K562 (cell line): ENCODE results near the gene SEZ6L. TPM values are rescaled to one million over a fixed set of nuclear protein-coding genes. Genes with fewer than 3 reads are reported as not detected.

Experiments used
- ATAC-seq: fragments of 200-7000 bp; cut with Tn5 transposase; 3 replicates; pipeline ENCODE4 v1.9.1; 2020; ENCODE audit warnings: moderate library complexity
- BruUV-seq: library from RNA; stranded (reverse); fragments of 400-500 nt; replicated peaks from 2 replicates; lab custom pipeline; 2021; lab: Mats Ljungman, UMichigan
- CTCF ChIA-PET: fragments of 300-600 bp; formaldehyde crosslinking; extraction: SDS; loops from one replicate; lab custom pipeline; 2021; ENCODE audit warnings: low intra/inter-chr PET ratio; lab: Yijun Ruan, JAX
- POLR2A ChIA-PET: fragments of 300-600, 350-650 bp; sonication (Branson Sonifier 250); formaldehyde crosslinking; extraction: SDS; loops from one replicate; lab custom pipeline; 2021; ENCODE audit warnings: antibody characterized with exemption, inconsistent platforms; lab: Yijun Ruan, JAX
- DNase-seq, 4 experiments: peaks; one replicate each; pipeline versions ENCODE4 v3.0.0 to v3.0.0-alpha.2; 2011 to 2018; ENCODE audit warnings: low spot score in 3 of 4, mixed read lengths in 3 of 4; ENCODE audit errors: extremely low read depth in 1 of 4
- FAIRE-seq: peaks from 2 replicates; lab custom pipeline; 2011; peaks lifted over from hg19 to GRCh38; lab: Jason Lieb, UNC
- H2AFZ ChIP-seq: 2 replicates; pipeline ENCODE4 v1.6.0; 2011; ENCODE audit warnings: low read depth, low read length, control low read depth, inconsistent platforms
- H3K27ac ChIP-seq: fragments of 200-600 bp; 3 replicates; pipeline ENCODE4 v1.8.0; 2011; ENCODE audit warnings: low read depth, mild to moderate bottlenecking, control low read depth, inconsistent platforms, low read length, moderate library complexity, mixed read lengths; ENCODE audit errors: extremely low read depth
- H3K27me3 ChIP-seq, 2 experiments: fragments of 300-600 bp in 1 of 2; 2 replicates in 1 of 2; 3 replicates in 1 of 2; pipeline versions ENCODE4 v1.6.0 to v1.8.0; 2011; ENCODE audit warnings: inconsistent platforms in 2 of 2, low read length in 2 of 2, mild to moderate bottlenecking in 1 of 2, mixed read lengths in 1 of 2, moderate library complexity in 1 of 2; ENCODE audit not compliant: control insufficient read depth in 2 of 2, insufficient read depth in 2 of 2
- H3K36me3 ChIP-seq: fragments of 300-600 bp; 3 replicates; pipeline ENCODE4 v1.8.0; 2011; ENCODE audit warnings: mild to moderate bottlenecking, low read length, inconsistent platforms; ENCODE audit not compliant: control insufficient read depth, insufficient read depth
- H3K4me1 ChIP-seq, 2 experiments: fragments of 200-600 bp in 1 of 2; replicated peaks in 1 of 2; 2 replicates in 1 of 2; 3 replicates in 1 of 2; pipeline versions ENCODE4 v1.5.1 to v1.8.0; 2011; ENCODE audit warnings: inconsistent platforms in 2 of 2, low read length in 2 of 2, mild to moderate bottlenecking in 1 of 2, mixed read lengths in 1 of 2, moderate library complexity in 1 of 2; ENCODE audit not compliant: control insufficient read depth in 2 of 2, insufficient read depth in 2 of 2
- H3K4me2 ChIP-seq: 2 replicates; pipeline ENCODE4 v1.6.1; 2011; ENCODE audit warnings: low read length, control low read depth, inconsistent platforms, mixed read lengths; ENCODE audit not compliant: insufficient read depth
- H3K4me3 ChIP-seq: fragments of 200-600 bp; sonication (generic), shearing (Covaris generic); 2 replicates; pipeline ENCODE4 v1.5.1; 2016; ENCODE audit warnings: control low read depth, inconsistent platforms
- H3K79me2 ChIP-seq: fragments of 200-600 bp; 3 replicates; pipeline ENCODE4 v1.8.0; 2011; ENCODE audit warnings: low read length, inconsistent platforms; ENCODE audit not compliant: control insufficient read depth, insufficient read depth
- H3K9ac ChIP-seq, 2 experiments: 2 replicates each; pipeline versions ENCODE4 v1.6.0 to v1.6.1; 2011; ENCODE audit warnings: low read depth in 2 of 2, low read length in 2 of 2, control low read depth in 1 of 2, inconsistent platforms in 1 of 2, mild to moderate bottlenecking in 1 of 2, mixed read lengths in 1 of 2; ENCODE audit not compliant: insufficient read depth in 1 of 2
- H3K9me1 ChIP-seq: one replicate; pipeline ENCODE4 v1.6.0; 2011; ENCODE audit warnings: inconsistent platforms, mild to moderate bottlenecking, low read length, moderate library complexity; ENCODE audit not compliant: control insufficient read depth, insufficient read depth
- H3K9me3 ChIP-seq: replicated peaks from 2 replicates; pipeline ENCODE4 v1.5.1; 2011; ENCODE audit warnings: low read depth, low read length, inconsistent platforms; ENCODE audit not compliant: control insufficient read depth, insufficient read depth
- H4K20me1 ChIP-seq: replicated peaks from 2 replicates; pipeline ENCODE4 v1.6.1; 2011; ENCODE audit warnings: low read length, inconsistent platforms, mixed read lengths; ENCODE audit not compliant: control insufficient read depth, insufficient read depth
- ELF4 ChIP-seq: fragments of 450-650 bp; formaldehyde crosslinking; IDR thresholded peaks from 2 replicates; pipeline ENCODE4 v1.4.0; 2022; ENCODE audit warnings: missing genetic modification characterization
- FOXP1 ChIP-seq: sonication (generic); formaldehyde crosslinking; IDR thresholded peaks from 2 replicates; pipeline ENCODE4 v1.8.0; 2022; ENCODE audit warnings: mild to moderate bottlenecking, missing genetic modification reagents
- HNRNPLL ChIP-seq: fragments of 200-400 bp; formaldehyde crosslinking; IDR thresholded peaks from 2 replicates; pipeline ENCODE4 v1.6.1; 2017; ENCODE audit warnings: low read length, low read depth, mild to moderate bottlenecking; ENCODE audit not compliant: poor library complexity, severe bottlenecking
- NELFE ChIP-seq: IDR thresholded peaks from 2 replicates; pipeline ENCODE4 v1.6.1; 2011; ENCODE audit warnings: mild to moderate bottlenecking; ENCODE audit not compliant: insufficient read depth, insufficient read length
- POLR3A ChIP-seq: IDR thresholded peaks from 2 replicates; pipeline ENCODE4 v1.6.1; 2011; ENCODE audit warnings: borderline replicate concordance, mild to moderate bottlenecking, moderate library complexity; ENCODE audit not compliant: insufficient read length, insufficient read depth; ENCODE audit errors: extremely low read depth
- RBM34 ChIP-seq: fragments of 200-400 bp; formaldehyde crosslinking; IDR thresholded peaks from 2 replicates; pipeline ENCODE4 v1.6.1; 2018; ENCODE audit warnings: low read length, borderline replicate concordance; ENCODE audit not compliant: insufficient read depth
- ZNF224 ChIP-seq: sonication (generic); formaldehyde crosslinking; IDR thresholded peaks from 2 replicates; pipeline ENCODE4 v1.8.0; 2022; ENCODE audit warnings: mild to moderate bottlenecking, missing genetic modification reagents
- WGBS: fragments of 100-300 bp; shearing (Covaris generic); methylation state at CpG from one replicate; pipeline ENCODE4 v1.1.6; 2016; ENCODE audit warnings: low coverage, mixed read lengths; ENCODE audit not compliant: insufficient coverage; ENCODE audit errors: missing lambda C conversion rate; 5-methylcytosine and 5-hydroxymethylcytosine counted together
- in situ Hi-C: fragments of 300-500 bp; cut with MboI; formaldehyde crosslinking; loops from 4 replicates; pipeline ENCODE4 v1.15.0; 2018; ENCODE audit warnings: inconsistent platforms, mixed read lengths
- intact Hi-C: fragments of 100-400 bp; cut with micrococcal nuclease; formaldehyde crosslinking; loops from 2 replicates; pipeline ENCODE4 v1.14.2; 2022
- polyA plus RNA-seq, 8 experiments: library from polyadenylated mRNA; depleted of rRNA in 4 of 8; stranded (reverse) in 5 of 8; unstranded in 3 of 8; fragments of >200 nt; fragmentation: Nextera tagmentation in 2 of 8; fragmentation: Illumina TruSeq in 1 of 8; extraction: Ambion mirVana in 2 of 8; extraction: Trizol in 1 of 8; gene quantifications; 2 replicates each; pipeline versions ENCODE4 v1.2.1 to v1.2.3, GENCODE V29; 2011 to 2014; ENCODE audit warnings: inconsistent platforms in 1 of 8, missing spikeins in 1 of 8
- total RNA-seq, 7 experiments: library from RNA; depleted of rRNA in 6 of 7; stranded (reverse); fragments of >200 nt in 6 of 7; fragmentation: Illumina TruSeq in 2 of 7; extraction: Trizol in 2 of 7; gene quantifications; 2 replicates each; pipeline versions ENCODE4 v1.2.1 to v1.2.3, GENCODE V29; 2011 to 2021; ENCODE audit warnings: low replicate concordance in 1 of 7
- TF ChIP-seq, protein P1 (sequence below): sonication (generic); IDR thresholded peaks from 2 replicates; pipeline ENCODE4 v1.6.1; 2016
- TF ChIP-seq, protein P2 (sequence below), 2 experiments: fragments of 450-650 bp; conservative IDR thresholded peaks; 2 replicates each; pipeline ENCODE4 v1.6.1; 2017; ENCODE audit warnings: mild to moderate bottlenecking in 2 of 2, moderate library complexity in 2 of 2
- TF ChIP-seq, protein P3 (sequence below), 3 experiments: fragments of 200-800 bp in 1 of 3; fragments of 250-450 bp in 1 of 3; fragments of 450-650 bp in 1 of 3; sonication (Bioruptor Pico) in 1 of 3; sonication (Bioruptor generic) in 1 of 3; formaldehyde crosslinking in 1 of 3; IDR thresholded peaks; 2 replicates each; pipeline versions ENCODE4 v1.6.1 to v1.8.0; 2016 to 2022; ENCODE audit warnings: mild to moderate bottlenecking in 2 of 3, missing genetic modification characterization in 2 of 3, missing compliant biosample characterization in 1 of 3, moderate library complexity in 1 of 3

Gene SEZ6L
- total and polyA plus RNA-seq, 9 of the 15 experiments (the other 6 are each of a cell fraction or from before 2014, with no cell fraction given) = not detected

DNA sequence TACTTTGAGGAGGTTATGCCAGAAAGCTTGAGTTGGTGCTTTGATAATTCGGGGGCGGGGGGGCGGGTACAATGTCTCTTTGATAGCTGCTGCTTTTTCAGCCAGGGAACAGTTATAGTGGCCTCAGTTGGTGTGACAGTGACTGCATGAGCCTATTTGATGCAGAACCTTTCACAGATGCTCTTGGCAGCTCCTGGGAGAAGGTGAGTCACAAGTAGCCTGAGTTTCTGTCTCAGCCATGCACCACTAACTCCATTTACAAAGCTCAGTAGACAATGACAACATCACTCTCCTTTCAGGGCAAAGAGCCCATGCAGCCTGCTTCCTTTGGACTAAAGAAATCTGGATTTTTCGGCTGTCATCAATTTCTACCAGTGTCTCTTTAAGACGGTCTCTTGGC is 42.1 kb upstream of the SEZ6L start:
- H3K4me3 ChIP-seq = no peak overlapping the region
- no TSS peak for BruUV-seq
- intact Hi-C loops = no loop called here
- no peak overlapping the region for H3K27ac ChIP-seq
- H3K79me2 ChIP-seq = no peaks in the 10 kb centered on the region
- H3K27me3 ChIP-seq = no peaks in the 10 kb centered on the region
- no peaks in the 10 kb centered on the region for H3K36me3 ChIP-seq
- no peaks in the 10 kb centered on the region for H4K20me1 ChIP-seq
- ChIA-PET CTCF (no interaction called here), POLR2A (no interaction called here)
- DNase-seq = no peak
- H3K4me1 ChIP-seq = no peaks in the 10 kb centered on the region
- H2AFZ ChIP-seq = no peak overlapping the region
- H3K4me2 ChIP-seq = no peak overlapping the region
- H3K9me3 ChIP-seq = no peaks in the 10 kb centered on the region
- 0% methylated on average over 2 of the region's 5 CpGs for WGBS
- FAIRE-seq = no peak
- no peaks in the 10 kb centered on the region for H3K9me1 ChIP-seq
- no peak overlapping the region for H3K9ac ChIP-seq
- TF ChIP-seq FOXP1 (CRISPR knock-in tag) (no peak), POLR3A (no peak), RBM34 (no peak), NELFE (no peak), ELF4 (CRISPR knock-in tag) (no peak), ZNF224 (CRISPR knock-in tag) (no peak), HNRNPLL (no peak)
- TF ChIP-seq, protein P1, sequence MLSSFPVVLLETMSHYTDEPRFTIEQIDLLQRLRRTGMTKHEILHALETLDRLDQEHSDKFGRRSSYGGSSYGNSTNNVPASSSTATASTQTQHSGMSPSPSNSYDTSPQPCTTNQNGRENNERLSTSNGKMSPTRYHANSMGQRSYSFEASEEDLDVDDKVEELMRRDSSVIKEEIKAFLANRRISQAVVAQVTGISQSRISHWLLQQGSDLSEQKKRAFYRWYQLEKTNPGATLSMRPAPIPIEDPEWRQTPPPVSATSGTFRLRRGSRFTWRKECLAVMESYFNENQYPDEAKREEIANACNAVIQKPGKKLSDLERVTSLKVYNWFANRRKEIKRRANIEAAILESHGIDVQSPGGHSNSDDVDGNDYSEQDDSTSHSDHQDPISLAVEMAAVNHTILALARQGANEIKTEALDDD = no peak
- TF ChIP-seq, protein P2, sequence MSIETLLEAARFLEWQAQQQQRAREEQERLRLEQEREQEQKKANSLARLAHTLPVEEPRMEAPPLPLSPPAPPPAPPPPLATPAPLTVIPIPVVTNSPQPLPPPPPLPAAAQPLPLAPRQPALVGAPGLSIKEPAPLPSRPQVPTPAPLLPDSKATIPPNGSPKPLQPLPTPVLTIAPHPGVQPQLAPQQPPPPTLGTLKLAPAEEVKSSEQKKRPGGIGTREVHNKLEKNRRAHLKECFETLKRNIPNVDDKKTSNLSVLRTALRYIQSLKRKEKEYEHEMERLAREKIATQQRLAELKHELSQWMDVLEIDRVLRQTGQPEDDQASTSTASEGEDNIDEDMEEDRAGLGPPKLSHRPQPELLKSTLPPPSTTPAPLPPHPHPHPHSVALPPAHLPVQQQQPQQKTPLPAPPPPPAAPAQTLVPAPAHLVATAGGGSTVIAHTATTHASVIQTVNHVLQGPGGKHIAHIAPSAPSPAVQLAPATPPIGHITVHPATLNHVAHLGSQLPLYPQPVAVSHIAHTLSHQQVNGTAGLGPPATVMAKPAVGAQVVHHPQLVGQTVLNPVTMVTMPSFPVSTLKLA (conservative IDR thresholded peaks at IDR 0.05) = no peak
- TF ChIP-seq, protein P3, sequence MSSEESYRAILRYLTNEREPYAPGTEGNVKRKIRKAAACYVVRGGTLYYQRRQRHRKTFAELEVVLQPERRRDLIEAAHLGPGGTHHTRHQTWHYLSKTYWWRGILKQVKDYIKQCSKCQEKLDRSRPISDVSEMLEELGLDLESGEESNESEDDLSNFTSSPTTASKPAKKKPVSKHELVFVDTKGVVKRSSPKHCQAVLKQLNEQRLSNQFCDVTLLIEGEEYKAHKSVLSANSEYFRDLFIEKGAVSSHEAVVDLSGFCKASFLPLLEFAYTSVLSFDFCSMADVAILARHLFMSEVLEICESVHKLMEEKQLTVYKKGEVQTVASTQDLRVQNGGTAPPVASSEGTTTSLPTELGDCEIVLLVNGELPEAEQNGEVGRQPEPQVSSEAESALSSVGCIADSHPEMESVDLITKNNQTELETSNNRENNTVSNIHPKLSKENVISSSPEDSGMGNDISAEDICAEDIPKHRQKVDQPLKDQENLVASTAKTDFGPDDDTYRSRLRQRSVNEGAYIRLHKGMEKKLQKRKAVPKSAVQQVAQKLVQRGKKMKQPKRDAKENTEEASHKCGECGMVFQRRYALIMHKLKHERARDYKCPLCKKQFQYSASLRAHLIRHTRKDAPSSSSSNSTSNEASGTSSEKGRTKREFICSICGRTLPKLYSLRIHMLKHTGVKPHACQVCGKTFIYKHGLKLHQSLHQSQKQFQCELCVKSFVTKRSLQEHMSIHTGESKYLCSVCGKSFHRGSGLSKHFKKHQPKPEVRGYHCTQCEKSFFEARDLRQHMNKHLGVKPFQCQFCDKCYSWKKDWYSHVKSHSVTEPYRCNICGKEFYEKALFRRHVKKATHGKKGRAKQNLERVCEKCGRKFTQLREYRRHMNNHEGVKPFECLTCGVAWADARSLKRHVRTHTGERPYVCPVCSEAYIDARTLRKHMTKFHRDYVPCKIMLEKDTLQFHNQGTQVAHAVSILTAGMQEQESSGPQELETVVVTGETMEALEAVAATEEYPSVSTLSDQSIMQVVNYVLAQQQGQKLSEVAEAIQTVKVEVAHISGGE (CRISPR knock-in tag; IDR thresholded peaks at IDR 0.05) = no peak
- no peak for ATAC-seq
- in situ Hi-C loops = no loop called here
